Endodermal cell (in vitro differentiated cells): ENCODE data around the gene ADAM19. TPM values are rescaled to one million over a fixed set of nuclear protein-coding genes. Genes with fewer than 3 reads are reported as not detected.
A peak's percentile ranks its signal among the peaks of the same experiment; 100 is the strongest.

Experiments
- DNase-seq: peaks from one replicate; pipeline ENCODE4 v3.0.0-alpha.2; 2017
- H3K27ac ChIP-seq: 2 replicates; pipeline ENCODE4 v1.5.1; 2013; ENCODE audit warnings: mild to moderate bottlenecking, low read depth, low read length, moderate library complexity
- H3K27me3 ChIP-seq: 2 replicates; pipeline ENCODE4 v1.6.1; 2013; ENCODE audit warnings: mild to moderate bottlenecking, low read length, moderate library complexity; ENCODE audit not compliant: insufficient read depth, control insufficient read depth, poor library complexity, severe bottlenecking
- H3K36me3 ChIP-seq: 2 replicates; pipeline ENCODE4 v1.7.0; 2013; ENCODE audit warnings: mild to moderate bottlenecking, low read length, moderate library complexity; ENCODE audit not compliant: control insufficient read depth, insufficient read depth
- H3K4me1 ChIP-seq: one replicate; pipeline ENCODE4 v1.7.0; 2013; ENCODE audit warnings: low read length; ENCODE audit not compliant: control insufficient read depth, insufficient read depth
- H3K4me3 ChIP-seq: 2 replicates; pipeline ENCODE4 v1.5.1; 2013; ENCODE audit warnings: mild to moderate bottlenecking, low read length, moderate library complexity
- H3K9ac ChIP-seq: 2 replicates; pipeline ENCODE4 v1.6.1; 2013; ENCODE audit warnings: mild to moderate bottlenecking, low read length, moderate library complexity; ENCODE audit not compliant: poor library complexity, severe bottlenecking; ENCODE audit errors: extremely low read depth
- H3K9me3 ChIP-seq: 2 replicates; pipeline ENCODE4 v1.6.1; 2013; ENCODE audit warnings: mild to moderate bottlenecking, low read length, moderate library complexity; ENCODE audit not compliant: control insufficient read depth
- H3K27ac Mint-ChIP-seq: 2 replicates; pipeline ENCODE4 v1.8.0; 2020; ENCODE audit warnings: mixed read lengths
- H3K27me3 Mint-ChIP-seq: 2 replicates; pipeline ENCODE4 v1.8.0; 2021; ENCODE audit warnings: mild to moderate bottlenecking, mixed read lengths; ENCODE audit not compliant: insufficient read depth
- H3K36me3 Mint-ChIP-seq: 2 replicates; pipeline ENCODE4 v1.8.0; 2020; ENCODE audit warnings: low read depth, mixed read lengths
- H3K4me1 Mint-ChIP-seq: 2 replicates; pipeline ENCODE4 v1.8.0; 2020; ENCODE audit warnings: mixed read lengths
- H3K4me3 Mint-ChIP-seq: 2 replicates; pipeline ENCODE4 v1.8.0; 2020; ENCODE audit warnings: mild to moderate bottlenecking, moderate library complexity, mixed read lengths
- H3K9me3 Mint-ChIP-seq: 2 replicates; pipeline ENCODE4 v1.8.0; 2020; ENCODE audit warnings: mild to moderate bottlenecking, mixed read lengths
- WGBS, 2 experiments: methylation state at CpG; one replicate each; pipeline versions ENCODE4 v1.1.5 to v1.1.7; 2013; ENCODE audit warnings: missing lambda C conversion rate in 2 of 2, mixed read lengths in 1 of 2; ENCODE audit not compliant: insufficient coverage in 1 of 2, insufficient read length in 1 of 2; 5-methylcytosine and 5-hydroxymethylcytosine counted together
- long read RNA-seq, 4 experiments: library from polyadenylated mRNA in 2 of 4; library from RNA in 1 of 4; library from capped mRNA in 1 of 4; stranded (forward) in 3 of 4; unstranded in 1 of 4; transcript quantifications; one replicate each; pipeline ENCODE4 v2.0.0, GENCODE V29; 2020 to 2021; ENCODE audit warnings: inconsistent platforms in 1 of 4
- polyA plus RNA-seq, 2 experiments: library from polyadenylated mRNA; stranded (reverse); fragments of 50-300 nt; gene quantifications; one replicate each; pipeline ENCODE4 v1.2.3, GENCODE V29; 2013
- total RNA-seq, 2 donors: library from RNA; stranded (reverse); fragmentation: NEBNext Ultra II Directional in 1 of 2; extraction: Animal tissue kit (Norgen Biotek cat#: 25700) in 1 of 2; gene quantifications; 2 replicates in 1 of 2; 3 replicates in 1 of 2; pipeline ENCODE4 v1.2.1, GENCODE V29; 2021
- TF ChIP-seq, protein P1 (sequence below): fragments of 200-600 bp; sonication (generic); conservative IDR thresholded peaks from 2 replicates; pipeline ENCODE4 v1.5.0; 2021; ENCODE audit warnings: antibody characterized with exemption, mild to moderate bottlenecking

The ADAM19 gene
- 100 to 1,000 TPM in 1 of 2 donors, 10 to 100 TPM in 1; 96.1 to 119 TPM for total RNA-seq
- 46.1 TPM for polyA plus RNA-seq (2013, experiment 1 of 2)
- polyA plus RNA-seq (2013, experiment 2 of 2), result 63.4 TPM
- long read RNA-seq, experiment 1, full-length matches to known transcripts, result 1 of 18 reads
- long read RNA-seq, experiment 1, partial matches to known transcripts, result 4 of 18 reads
- long read RNA-seq, experiment 1, other reads (novel, unspliced or antisense), result 13 of 18 reads
- long read RNA-seq, experiment 2, full-length matches to known transcripts, result 21 of 71 reads
- long read RNA-seq, experiment 2, partial matches to known transcripts, result 35 of 71 reads
- long read RNA-seq, experiment 2, other reads (novel, unspliced or antisense), result 15 of 71 reads
- long read RNA-seq, experiment 3, full-length matches to known transcripts, result 7 of 37 reads
- long read RNA-seq, experiment 3, partial matches to known transcripts, result 10 of 37 reads
- long read RNA-seq, experiment 3, other reads (novel, unspliced or antisense), result 20 of 37 reads
- long read RNA-seq, experiment 4, partial matches to known transcripts, result 1 of 1 reads
- long read RNA-seq, experiment 4, other reads (novel, unspliced or antisense), result 0 of 1 reads

DNA sequence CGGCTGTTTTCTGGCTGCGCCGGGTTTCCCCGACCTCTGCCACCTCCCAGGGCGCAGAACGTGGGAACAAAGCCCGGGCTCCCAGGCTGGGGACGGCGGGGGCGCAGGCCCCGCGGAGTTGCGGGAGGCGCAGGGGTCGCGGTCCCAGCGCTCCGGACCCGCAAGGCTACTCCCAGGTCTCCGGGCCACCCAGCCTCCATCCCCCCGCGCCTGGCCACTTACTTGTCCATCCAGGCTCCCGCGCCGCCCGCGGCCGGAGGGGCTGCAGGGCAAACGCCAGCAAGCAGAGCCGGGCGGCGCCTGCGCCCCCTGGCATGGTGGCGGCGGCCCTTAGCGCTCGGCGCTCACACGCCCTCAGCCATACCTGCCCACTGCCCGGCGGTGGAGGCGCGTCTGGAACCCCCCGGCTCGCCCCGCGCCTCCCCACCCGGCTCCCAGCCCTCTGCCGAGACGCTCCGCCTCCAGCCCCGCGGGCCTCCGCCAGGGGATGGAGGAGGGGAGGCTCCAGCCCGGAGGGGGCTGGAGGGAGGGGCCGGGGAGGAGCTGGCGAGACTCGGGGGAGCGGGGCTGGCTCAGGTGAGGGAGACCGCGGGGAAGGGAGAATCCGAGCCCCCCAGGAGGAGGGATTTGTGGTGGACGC is at the start of gene ADAM19:
TSS of gene ADAM19 (minus strand) at position 395 of the 640 bp plus-strand sequence. CDS start at position 316, 79 bp downstream.
- 0% methylated on average over 10 to 63 of the region's 63 CpGs for WGBS, 2 experiments
- Mint-ChIP-seq H3K27me3 (no peaks in the 10 kb centered on the region), H3K4me3 (peak within 1 kb of the TSS; percentile 97), H3K4me1 (peaks cover 53% of the 10 kb centered on the region), H3K36me3 (peaks cover 10% of the 10 kb centered on the region), H3K27ac (peak within 1 kb of the TSS; percentile 98), H3K9me3 (no peaks in the 10 kb centered on the region)
- Histone ChIP-seq H3K9ac (peak within 1 kb of the TSS; percentile 94), H3K27me3 (no peaks in the 10 kb centered on the region), H3K36me3 (peaks cover 25% of the 10 kb centered on the region), H3K4me1 (peaks cover 22% of the 10 kb centered on the region), H3K9me3 (no peaks in the 10 kb centered on the region), H3K4me3 (peak within 1 kb of the TSS; percentile 90), H3K27ac (peak within 1 kb of the TSS; percentile 61)
- DNase-seq, result peak; percentile 94
- TF ChIP-seq, protein P1, sequence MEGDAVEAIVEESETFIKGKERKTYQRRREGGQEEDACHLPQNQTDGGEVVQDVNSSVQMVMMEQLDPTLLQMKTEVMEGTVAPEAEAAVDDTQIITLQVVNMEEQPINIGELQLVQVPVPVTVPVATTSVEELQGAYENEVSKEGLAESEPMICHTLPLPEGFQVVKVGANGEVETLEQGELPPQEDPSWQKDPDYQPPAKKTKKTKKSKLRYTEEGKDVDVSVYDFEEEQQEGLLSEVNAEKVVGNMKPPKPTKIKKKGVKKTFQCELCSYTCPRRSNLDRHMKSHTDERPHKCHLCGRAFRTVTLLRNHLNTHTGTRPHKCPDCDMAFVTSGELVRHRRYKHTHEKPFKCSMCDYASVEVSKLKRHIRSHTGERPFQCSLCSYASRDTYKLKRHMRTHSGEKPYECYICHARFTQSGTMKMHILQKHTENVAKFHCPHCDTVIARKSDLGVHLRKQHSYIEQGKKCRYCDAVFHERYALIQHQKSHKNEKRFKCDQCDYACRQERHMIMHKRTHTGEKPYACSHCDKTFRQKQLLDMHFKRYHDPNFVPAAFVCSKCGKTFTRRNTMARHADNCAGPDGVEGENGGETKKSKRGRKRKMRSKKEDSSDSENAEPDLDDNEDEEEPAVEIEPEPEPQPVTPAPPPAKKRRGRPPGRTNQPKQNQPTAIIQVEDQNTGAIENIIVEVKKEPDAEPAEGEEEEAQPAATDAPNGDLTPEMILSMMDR, result peak; percentile 46

DNA sequence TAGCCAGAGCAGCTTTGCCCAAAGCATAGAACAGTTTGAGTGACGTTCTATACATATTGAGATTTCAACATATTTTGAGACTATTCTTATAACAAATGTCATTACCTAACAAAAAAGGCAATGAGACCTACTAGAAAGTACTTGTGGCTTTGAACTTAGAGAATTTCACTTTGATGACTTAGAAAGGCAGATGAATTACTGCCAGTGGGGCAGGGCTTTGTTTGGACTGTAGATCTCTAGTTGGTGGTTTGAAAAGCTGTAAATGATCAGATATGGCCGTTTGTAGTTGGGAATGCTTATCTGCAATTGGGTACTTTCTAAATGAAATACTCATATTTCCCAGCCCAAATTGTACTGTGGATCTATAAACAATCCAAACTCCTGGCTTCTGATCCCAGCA is 48.6 kb upstream of the ADAM19 start:
- peaks cover 2% of the 10 kb centered on the region for H3K27me3 Mint-ChIP-seq
- H3K9me3 Mint-ChIP-seq, result peaks cover 11% of the 10 kb centered on the region
- TF ChIP-seq, protein P1, result no peak
- peaks cover 7% of the 10 kb centered on the region for H3K4me1 Mint-ChIP-seq
- no peaks in the 10 kb centered on the region for H3K27me3 ChIP-seq
- no peak overlapping the region for H3K4me3 Mint-ChIP-seq
- H3K4me3 ChIP-seq, result no peak overlapping the region
- DNase-seq, result no peak
- H3K36me3 Mint-ChIP-seq, result no peaks in the 10 kb centered on the region
- H3K4me1 ChIP-seq, result peaks cover 3% of the 10 kb centered on the region
- peaks cover 2% of the 10 kb centered on the region for H3K9me3 ChIP-seq
- 83 to 100% methylated on average over 1 of the region's 2 CpGs for WGBS, 2 experiments
- H3K27ac Mint-ChIP-seq, result no peak overlapping the region
- no peaks in the 10 kb centered on the region for H3K36me3 ChIP-seq
- H3K27ac ChIP-seq, result no peak overlapping the region
- H3K9ac ChIP-seq, result no peak overlapping the region

GRCh38 chr5:157620776-157621175 is 45.2 kb upstream of the ADAM19 start:
- H3K36me3 Mint-ChIP-seq, result no peaks in the 10 kb centered on the region
- peaks cover 7% of the 10 kb centered on the region for H3K4me1 Mint-ChIP-seq
- no peak overlapping the region for H3K9ac ChIP-seq
- no peak overlapping the region for H3K4me3 ChIP-seq
- no peak overlapping the region for H3K27ac ChIP-seq
- H3K36me3 ChIP-seq, result no peaks in the 10 kb centered on the region
- TF ChIP-seq, protein P1, result no peak
- H3K4me1 ChIP-seq, result peaks cover 3% of the 10 kb centered on the region
- DNase-seq, result no peak
- no peaks in the 10 kb centered on the region for H3K27me3 ChIP-seq
- H3K9me3 ChIP-seq, result no peaks in the 10 kb centered on the region
- H3K9me3 Mint-ChIP-seq, result peaks cover 11% of the 10 kb centered on the region
- no peak overlapping the region for H3K27ac Mint-ChIP-seq
- no peak overlapping the region for H3K4me3 Mint-ChIP-seq
- H3K27me3 Mint-ChIP-seq, result peaks cover 2% of the 10 kb centered on the region
